Cardiac atrium fibroblast (primary cell): ENCODE data around the gene HDDC3. TPM values are rescaled to one million over a fixed set of nuclear protein-coding genes. Genes with fewer than 3 reads are reported as not detected.

Source experiments
- total RNA-seq: library from RNA; depleted of rRNA; stranded (reverse); fragments of >200 nt; gene quantifications from 2 replicates; pipeline ENCODE4 v1.2.3, GENCODE V29; 2015

HDDC3 gene
- 7.8 and 14.6 TPM in 2 replicates for total RNA-seq

DNA sequence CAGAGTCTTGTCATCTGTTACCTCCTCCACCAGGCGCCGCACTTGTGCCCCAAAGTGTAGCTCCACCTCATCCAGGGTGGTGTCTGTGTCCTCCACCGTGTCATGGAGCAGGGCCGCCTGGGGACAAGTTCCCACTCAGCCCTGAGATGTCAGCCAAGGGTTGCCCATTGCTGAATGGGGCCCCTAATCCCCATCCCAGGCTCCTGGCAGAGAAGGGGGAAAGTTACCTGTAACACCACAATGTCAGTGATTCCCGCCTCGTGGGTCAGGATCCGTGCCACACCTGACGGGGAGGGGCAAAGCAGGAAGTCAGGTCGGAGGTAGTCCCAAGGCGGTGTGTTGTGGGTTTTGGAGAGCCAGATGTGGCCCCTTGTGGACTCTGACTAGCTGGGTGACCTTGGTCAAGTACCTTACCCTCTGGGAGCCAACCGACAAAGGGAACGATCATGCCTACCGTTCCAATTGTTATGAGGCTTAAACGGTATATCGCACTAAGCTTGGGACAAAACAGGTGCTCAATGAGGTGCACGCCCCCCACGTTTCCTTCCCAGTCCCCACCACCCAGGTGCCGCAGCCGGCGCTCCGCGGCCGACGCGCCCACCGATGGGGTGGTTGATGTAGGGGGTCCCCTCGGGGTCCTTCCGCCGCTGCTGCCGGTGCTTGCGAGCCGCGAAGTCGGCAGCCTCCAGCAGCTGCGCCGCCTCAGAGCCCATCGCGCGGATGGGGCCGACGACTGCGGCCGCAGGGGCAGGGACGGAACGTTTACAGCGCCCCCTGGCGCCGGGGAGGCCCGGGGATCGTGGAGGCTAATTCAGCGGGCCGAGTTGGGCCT, at the start of gene HDDC3:
Gene HDDC3 (minus strand): TSS at position 722 of the 832 bp plus-strand sequence. CDS start 9 bp downstream, at position 713.

DNA sequence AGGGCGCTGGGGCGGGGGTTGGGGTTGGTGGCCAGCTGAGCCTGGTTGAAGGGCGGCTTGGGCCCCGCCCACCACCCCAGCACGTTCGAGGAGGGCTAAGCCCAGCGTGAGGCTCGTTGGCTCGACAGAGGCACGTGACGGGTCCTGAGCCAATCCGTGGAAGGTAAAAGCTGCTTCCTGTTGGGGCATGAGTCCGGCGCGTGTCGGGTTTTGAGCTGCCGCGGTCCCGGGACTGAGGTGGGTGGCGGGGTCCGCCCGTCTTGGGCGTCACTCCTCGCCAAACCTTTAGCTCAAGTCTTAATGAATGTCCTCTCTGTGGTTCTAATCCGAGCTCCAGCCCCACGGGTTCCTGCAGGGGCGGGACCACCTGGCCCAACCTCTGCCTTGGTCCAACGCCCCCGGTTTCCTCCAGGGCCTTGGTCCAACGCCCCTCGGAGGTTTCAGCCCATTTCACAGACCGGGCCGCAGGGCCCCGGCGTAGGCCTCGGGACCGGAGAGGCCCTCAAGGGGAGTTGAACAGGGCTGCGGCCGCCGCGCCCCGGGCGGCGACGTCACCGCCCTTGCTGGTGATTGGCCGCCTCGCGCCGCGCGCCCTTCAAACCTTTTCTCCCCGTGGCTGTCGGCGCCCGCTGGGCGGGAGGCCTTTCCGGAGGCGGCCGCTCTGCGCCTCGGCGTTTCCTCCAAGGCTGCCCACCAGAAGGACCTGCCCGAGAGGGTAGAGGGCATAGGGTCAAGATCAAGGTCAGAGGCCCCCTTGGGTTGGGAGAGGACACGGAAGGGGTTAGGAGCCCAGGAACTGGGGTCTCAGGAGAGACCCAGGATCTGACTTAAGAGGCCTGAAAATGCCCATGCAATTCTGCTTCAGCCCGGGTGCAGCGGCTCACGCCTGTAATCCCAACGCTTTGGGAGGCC, 22.6 kb upstream of the HDDC3 start, which contains the start of gene RCCD1:
Gene RCCD1 (plus strand): TSS at position 173 of the 912 bp plus-strand sequence. CDS start 1,851 bp downstream, outside the sequence.

GRCh38 chr15:90934949-90935751, 2.8 kb upstream of the HDDC3 start, which contains the start of gene UNC45A:
UNC45A (plus strand) TSS chr15:90935285; CDS start chr15:90935325, 40 bp downstream.

GRCh38 chr15:90902840-90903732, 29.3 kb downstream of the HDDC3 start, which contains the start of gene MAN2A2:
MAN2A2 (plus strand) TSS chr15:90903302; CDS start chr15:90904208, 906 bp downstream.

GRCh38 chr15:90883976-90884718, 48.2 kb downstream of the HDDC3 start, which contains the start of gene FES:
FES (plus strand) TSS chr15:90884504; CDS start chr15:90885046, 542 bp downstream.

Other genes with a start within 250 kb of the HDDC3 start
- 1.6 and 2.3 TPM in 2 replicates for gene BLM, start 215.2 kb downstream of the HDDC3 start, total RNA-seq
- gene FURIN, start 64.0 kb downstream of the HDDC3 start, total RNA-seq: 50.2 and 70.3 TPM in 2 replicates
- gene FES, start 48.0 kb downstream of the HDDC3 start, total RNA-seq: 7.5 and 15.0 TPM in 2 replicates
- gene MAN2A2, start 29.2 kb downstream of the HDDC3 start, total RNA-seq: 8.1 and 20.1 TPM in 2 replicates
- 27.8 and 45.8 TPM in 2 replicates for gene UNC45A, start 2.7 kb upstream of the HDDC3 start, total RNA-seq
- gene RCCD1, start 22.3 kb upstream of the HDDC3 start, total RNA-seq: 7.0 and 11.7 TPM in 2 replicates
- gene PRC1, start 62.0 kb upstream of the HDDC3 start, total RNA-seq: 33.8 and 37.9 TPM in 2 replicates
- 8.1 and 8.7 TPM in 2 replicates for gene VPS33B, start 90.0 kb upstream of the HDDC3 start, total RNA-seq
- 0.16 TPM in 1 of 2 replicates, not detected in the other for gene SV2B, start 167.7 kb upstream of the HDDC3 start, total RNA-seq